B cell (primary cell): ENCODE data around the gene P2RY10. TPM values are rescaled to one million over a fixed set of nuclear protein-coding genes. Genes with fewer than 3 reads are reported as not detected.
"Not testable (repeated sequence)": the region's sequence is repeated elsewhere in the genome, so short reads cannot be mapped to it uniquely, and the experiment has no call there.

Experiments
- ATAC-seq: fragments of 200-7000 bp; cut with Tn5 transposase; one replicate; pipeline ENCODE4 v1.10.0; 2021; ENCODE audit warnings: low read depth, mild to moderate bottlenecking, moderate number of reproducible peaks, moderate library complexity
- CTCF ChIA-PET: fragments of 350-600 bp; sonication (Branson Sonifier 250); formaldehyde crosslinking; loops from one replicate; lab custom pipeline; 2021; ENCODE audit warnings: antibody characterized with exemption, inconsistent platforms; lab: Charles Lee
- POLR2A ChIA-PET: fragments of 350-600 bp; sonication (Branson Sonifier 250); formaldehyde crosslinking; loops from one replicate; lab custom pipeline; 2021; ENCODE audit warnings: antibody characterized with exemption; lab: Charles Lee
- DNase-seq: peaks from one replicate; pipeline ENCODE4 v3.0.0; 2013
- H2AFZ ChIP-seq: 2 replicates; pipeline ENCODE4 v1.6.1; 2012; ENCODE audit warnings: mild to moderate bottlenecking, low read depth, low read length; ENCODE audit not compliant: insufficient read depth, poor library complexity, severe bottlenecking
- H3K27ac ChIP-seq, 2 donors: 1 replicate in 1 of 2; 2 replicates in 1 of 2; pipeline ENCODE4 v1.5.1; 2012 to 2013; ENCODE audit warnings: low read length in 2 of 2, mild to moderate bottlenecking in 2 of 2, moderate library complexity in 1 of 2
- H3K27me3 ChIP-seq, 4 experiments: fragments of 200-600 bp in 1 of 4; sonication (generic) in 1 of 4; replicated peaks in 1 of 4; 1 replicate in 2 of 4; 2 replicates in 2 of 4; pipeline versions ENCODE4 v1.6.1 to v1.7.0; 2013 to 2016; ENCODE audit warnings: low read length in 3 of 4, mild to moderate bottlenecking in 2 of 4, mixed read lengths in 1 of 4, moderate library complexity in 1 of 4; ENCODE audit not compliant: insufficient read depth in 4 of 4, control insufficient read depth in 3 of 4; ENCODE audit errors: control extremely low read depth in 1 of 4
- H3K36me3 ChIP-seq, 2 experiments: replicated peaks in 1 of 2; 1 replicate in 1 of 2; 2 replicates in 1 of 2; pipeline versions ENCODE4 v1.6.1 to v1.7.1; 2013; ENCODE audit warnings: low read length in 1 of 2; ENCODE audit not compliant: insufficient read depth in 2 of 2, control insufficient read depth in 1 of 2; ENCODE audit errors: control extremely low read depth in 1 of 2, extremely low read depth in 1 of 2
- H3K4me1 ChIP-seq, 2 donors: fragments of 200-600 bp in 1 of 2; sonication (generic) in 1 of 2; 1 replicate in 1 of 2; 2 replicates in 1 of 2; pipeline versions ENCODE4 v1.5.1 to v1.6.1; 2013 to 2017; ENCODE audit warnings: low read length in 2 of 2; ENCODE audit not compliant: control insufficient read depth in 2 of 2, insufficient read depth in 2 of 2
- H3K4me2 ChIP-seq: replicated peaks from 2 replicates; pipeline ENCODE3; 2012; ENCODE audit warnings: mild to moderate bottlenecking, low read depth, low read length; ENCODE audit not compliant: poor library complexity, severe bottlenecking
- H3K4me3 ChIP-seq, 5 experiments: fragments of 200-600 bp in 1 of 5; sonication (generic) in 1 of 5; 1 replicate in 3 of 5; 2 replicates in 2 of 5; pipeline versions ENCODE4 v1.5.1 to v1.7.0; 2011 to 2016; ENCODE audit warnings: low read length in 4 of 5, mild to moderate bottlenecking in 4 of 5, low read depth in 2 of 5, control low read depth in 1 of 5, moderate library complexity in 1 of 5; ENCODE audit not compliant: insufficient read depth in 1 of 5; ENCODE audit errors: control extremely low read depth in 1 of 5, extremely low read depth in 1 of 5
- H3K79me2 ChIP-seq: fragments of 200-600 bp; sonication (generic); one replicate; pipeline ENCODE4 v1.6.0; 2016; ENCODE audit warnings: low read length; ENCODE audit not compliant: control insufficient read depth, insufficient read depth
- H3K9ac ChIP-seq: fragments of 200-600 bp; sonication (generic); 2 replicates; pipeline ENCODE4 v1.6.1; 2017; ENCODE audit warnings: mild to moderate bottlenecking, low read length, moderate library complexity
- H3K9me3 ChIP-seq, 3 donors: one replicate each; pipeline versions ENCODE4 v1.6.1 to v1.7.1; 2013; ENCODE audit warnings: low read length in 2 of 3; ENCODE audit not compliant: control insufficient read depth in 2 of 3, insufficient read depth in 1 of 3; ENCODE audit errors: control extremely low read depth in 1 of 3
- H4K20me1 ChIP-seq: 2 replicates; pipeline ENCODE4 v1.6.0; 2012; ENCODE audit warnings: mild to moderate bottlenecking, low read length; ENCODE audit not compliant: insufficient read depth, control insufficient read depth, poor library complexity, severe bottlenecking
- H3K27ac Mint-ChIP-seq: one replicate; pipeline ENCODE4 v1.8.0; 2021; ENCODE audit warnings: mixed read lengths
- H3K27me3 Mint-ChIP-seq: one replicate; pipeline ENCODE4 v1.8.0; 2021; ENCODE audit warnings: mixed read lengths
- H3K4me1 Mint-ChIP-seq: one replicate; pipeline ENCODE4 v1.8.0; 2021; ENCODE audit warnings: mixed read lengths
- H3K4me3 Mint-ChIP-seq: one replicate; pipeline ENCODE4 v1.8.0; 2021; ENCODE audit warnings: mixed read lengths
- H3K9me3 Mint-ChIP-seq: one replicate; pipeline ENCODE4 v1.8.0; 2022; ENCODE audit warnings: mixed read lengths; ENCODE audit not compliant: insufficient read depth
- EZH2 ChIP-seq: IDR thresholded peaks from 2 replicates; pipeline ENCODE4 v1.6.1; 2012; ENCODE audit warnings: borderline replicate concordance, low read depth, mild to moderate bottlenecking, moderate library complexity, low read length; ENCODE audit not compliant: insufficient read depth, poor library complexity, severe bottlenecking
- WGBS: methylation state at CpG from one replicate; pipeline ENCODE4 v1.1.5; 2013; ENCODE audit warnings: missing lambda C conversion rate; ENCODE audit not compliant: insufficient coverage; 5-methylcytosine and 5-hydroxymethylcytosine counted together
- intact Hi-C: fragments of 100-400 bp; cut with micrococcal nuclease; formaldehyde crosslinking; loops from one replicate; pipeline ENCODE4 v1.10.0; 2022
- polyA plus RNA-seq: library from polyadenylated mRNA; depleted of rRNA; stranded (reverse); fragments of >200 nt; gene quantifications from 2 replicates; pipeline ENCODE4 v1.2.3, GENCODE V29; 2012
- total RNA-seq, 2 donors: library from RNA; stranded (reverse); fragments of 120-200 nt in 1 of 2; gene quantifications; 1 replicate in 1 of 2; 2 replicates in 1 of 2; pipeline versions ENCODE4 v1.2.3 to v1.2.4, GENCODE V29; 2013 to 2022
- TF ChIP-seq, protein P1 (sequence below): fragments of 200-600 bp; IDR thresholded peaks from one replicate; pipeline ENCODE4 v1.8.0; 2022; ENCODE audit warnings: antibody characterized with exemption, mild to moderate bottlenecking

The P2RY10 gene
- total and polyA plus RNA-seq, 2 donors (not counting 1 experiment from before 2014, with no cell fraction given), result 91.0 to 177 TPM

DNA sequence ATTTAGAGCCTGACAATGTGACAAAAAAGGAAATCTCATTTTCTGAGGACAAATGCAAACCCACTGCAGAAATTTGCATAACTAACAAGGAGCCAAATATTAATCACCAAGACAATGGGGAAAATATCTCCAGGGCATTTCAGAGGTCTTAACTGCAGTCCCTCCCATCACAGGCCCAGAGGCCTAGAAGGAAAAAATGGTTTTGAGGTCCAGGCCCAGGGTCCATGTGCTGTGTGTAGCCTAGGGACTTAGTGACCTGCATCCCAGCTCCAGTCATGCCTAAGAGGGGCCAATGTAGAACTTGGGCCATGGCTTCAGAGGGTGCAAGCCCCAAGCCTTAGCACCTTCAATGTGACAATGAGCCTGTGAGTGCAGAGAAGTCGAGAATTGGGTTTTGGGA lies 44.2 kb downstream of the P2RY10 start:
- WGBS, result no CpG with 5 or more reads among the region's 1 CpG
- no peak overlapping the region for H3K9ac ChIP-seq
- no peaks in the 10 kb centered on the region for H3K36me3 ChIP-seq
- H3K4me1 Mint-ChIP-seq, result peaks cover 11% of the 10 kb centered on the region
- DNase-seq (no peak), ATAC-seq (no peak)
- H3K27me3 Mint-ChIP-seq, result no peaks in the 10 kb centered on the region
- TF ChIP-seq EZH2, result no peak
- TF ChIP-seq, protein P1, sequence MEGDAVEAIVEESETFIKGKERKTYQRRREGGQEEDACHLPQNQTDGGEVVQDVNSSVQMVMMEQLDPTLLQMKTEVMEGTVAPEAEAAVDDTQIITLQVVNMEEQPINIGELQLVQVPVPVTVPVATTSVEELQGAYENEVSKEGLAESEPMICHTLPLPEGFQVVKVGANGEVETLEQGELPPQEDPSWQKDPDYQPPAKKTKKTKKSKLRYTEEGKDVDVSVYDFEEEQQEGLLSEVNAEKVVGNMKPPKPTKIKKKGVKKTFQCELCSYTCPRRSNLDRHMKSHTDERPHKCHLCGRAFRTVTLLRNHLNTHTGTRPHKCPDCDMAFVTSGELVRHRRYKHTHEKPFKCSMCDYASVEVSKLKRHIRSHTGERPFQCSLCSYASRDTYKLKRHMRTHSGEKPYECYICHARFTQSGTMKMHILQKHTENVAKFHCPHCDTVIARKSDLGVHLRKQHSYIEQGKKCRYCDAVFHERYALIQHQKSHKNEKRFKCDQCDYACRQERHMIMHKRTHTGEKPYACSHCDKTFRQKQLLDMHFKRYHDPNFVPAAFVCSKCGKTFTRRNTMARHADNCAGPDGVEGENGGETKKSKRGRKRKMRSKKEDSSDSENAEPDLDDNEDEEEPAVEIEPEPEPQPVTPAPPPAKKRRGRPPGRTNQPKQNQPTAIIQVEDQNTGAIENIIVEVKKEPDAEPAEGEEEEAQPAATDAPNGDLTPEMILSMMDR, result no peak
- no peak overlapping the region for H3K4me3 Mint-ChIP-seq
- no peaks in the 10 kb centered on the region for H4K20me1 ChIP-seq
- peaks cover 10% of the 10 kb centered on the region for H3K9me3 Mint-ChIP-seq
- no peak overlapping the region for H3K4me2 ChIP-seq
- peaks cover 2 to 15% (median 2%) of the 10 kb centered on the region in 3 donors for H3K9me3 ChIP-seq
- no peak overlapping the region for H3K27ac Mint-ChIP-seq
- H3K79me2 ChIP-seq, result no peaks in the 10 kb centered on the region
- no peaks in the 10 kb centered on the region for H3K27me3 ChIP-seq
- no peak overlapping the region for H2AFZ ChIP-seq
- H3K27ac ChIP-seq, result no peak overlapping the region
- no peaks in the 10 kb centered on the region for H3K4me1 ChIP-seq
- intact Hi-C loops, result no loop called here
- ChIA-PET POLR2A (no interaction called here), CTCF (no interaction called here)
- H3K4me3 ChIP-seq, result no peak overlapping the region

DNA sequence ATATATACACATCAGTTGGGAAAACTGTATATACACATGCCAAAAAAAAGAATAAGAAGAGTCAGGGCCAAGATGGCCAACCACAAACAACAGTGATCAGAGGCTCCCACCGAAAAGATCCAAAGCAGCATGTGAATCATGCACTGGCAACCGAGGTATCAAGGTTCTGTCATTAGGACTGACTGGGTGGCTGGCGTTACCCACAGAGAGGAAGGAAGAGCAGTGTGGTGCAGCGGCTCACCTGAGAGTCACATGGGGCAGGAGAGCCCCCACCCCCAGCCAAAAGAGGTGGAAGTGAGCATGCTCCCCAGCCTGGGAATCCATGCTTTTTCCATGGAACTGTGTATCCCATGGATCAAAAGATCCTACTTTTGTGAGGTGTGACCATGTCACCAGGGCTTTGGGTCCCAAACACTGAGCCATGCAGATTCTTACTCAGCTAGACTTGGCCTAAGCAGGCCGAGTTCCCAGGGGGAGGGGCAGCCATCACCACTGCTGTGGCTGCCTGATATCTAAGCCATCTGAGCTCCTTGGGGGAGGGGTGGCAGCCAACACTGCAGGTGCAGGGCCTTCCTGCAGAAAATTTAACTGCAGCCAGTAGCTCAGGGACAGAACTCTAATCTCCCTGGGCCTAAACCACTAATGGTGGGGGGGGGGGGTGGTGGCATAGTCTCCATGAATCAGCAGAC lies 52.8 kb downstream of the P2RY10 start:
- Histone ChIP-seq H3K4me1 (peaks cover 8% of the 10 kb centered on the region in 2 donors), H3K4me2 (peak overlapping the region; percentile 39), H3K4me3 (no peak overlapping the region), H2AFZ (no peak overlapping the region), H3K36me3 (no peaks in the 10 kb centered on the region), H4K20me1 (no peaks in the 10 kb centered on the region), H3K9ac (no peak overlapping the region), H3K9me3 (peaks cover 0 to 2% (median 0%) of the 10 kb centered on the region in 3 donors), H3K79me2 (no peaks in the 10 kb centered on the region), H3K27ac (no peak overlapping the region), H3K27me3 (no peaks in the 10 kb centered on the region)
- no peak for ATAC-seq
- peak overlapping the region; percentile 41 for H3K27ac Mint-ChIP-seq
- ChIA-PET POLR2A (no interaction called here), CTCF (no interaction called here)
- peaks cover 10% of the 10 kb centered on the region for H3K4me1 Mint-ChIP-seq
- no peaks in the 10 kb centered on the region for H3K9me3 Mint-ChIP-seq
- H3K27me3 Mint-ChIP-seq, result no peaks in the 10 kb centered on the region
- TF ChIP-seq EZH2, result no peak
- TF ChIP-seq, protein P1, result no peak
- peak; percentile 29 for DNase-seq
- peak overlapping the region; percentile 37 for H3K4me3 Mint-ChIP-seq
- intact Hi-C loops, result no loop called here
- WGBS, result 39% methylated on average over 3 of the region's 5 CpGs

- H3K4me3 ChIP-seq, H3K27ac ChIP-seq, H2AFZ ChIP-seq, ATAC-seq, H3K9me3 Mint-ChIP-seq, H3K27ac Mint-ChIP-seq, H4K20me1 ChIP-seq, H3K27me3 ChIP-seq, H3K36me3 ChIP-seq, H3K4me1 Mint-ChIP-seq, intact Hi-C loops, H3K4me1 ChIP-seq, H3K9me3 ChIP-seq, H3K4me2 ChIP-seq, H3K9ac ChIP-seq, POLR2A ChIA-PET, H3K79me2 ChIP-seq, H3K27me3 Mint-ChIP-seq, H3K4me3 Mint-ChIP-seq, DNase-seq, CTCF ChIA-PET: not testable (repeated sequence)
- no CpG with 5 or more reads among the region's 1 CpG for WGBS
Measured at GRCh38 chrX:79007540-79007939, 62.3 kb downstream of the P2RY10 start.
